GM19438 (cell line): Measurements from ENCODE around the gene XAF1.
"Not testable (repeated sequence)": the region's sequence is repeated elsewhere in the genome, so short reads cannot be mapped to it uniquely, and the experiment has no call there.

Source experiments
- ATAC-seq: cut with Tn5 transposase; IDR thresholded peaks from one replicate; pipeline ENCODE4 v1.9.1; 2021; ENCODE audit warnings: low read depth; ENCODE audit not compliant: unreplicated experiment

The XAF1 gene, protein sequence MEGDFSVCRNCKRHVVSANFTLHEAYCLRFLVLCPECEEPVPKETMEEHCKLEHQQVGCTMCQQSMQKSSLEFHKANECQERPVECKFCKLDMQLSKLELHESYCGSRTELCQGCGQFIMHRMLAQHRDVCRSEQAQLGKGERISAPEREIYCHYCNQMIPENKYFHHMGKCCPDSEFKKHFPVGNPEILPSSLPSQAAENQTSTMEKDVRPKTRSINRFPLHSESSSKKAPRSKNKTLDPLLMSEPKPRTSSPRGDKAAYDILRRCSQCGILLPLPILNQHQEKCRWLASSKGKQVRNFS

GRCh38 chr17:6755731-6756184 lies at the start of gene XAF1:
XAF1 (plus strand) TSS chr17:6756046; CDS start chr17:6756079, 33 bp downstream.
- peak; percentile 44 for ATAC-seq

DNA sequence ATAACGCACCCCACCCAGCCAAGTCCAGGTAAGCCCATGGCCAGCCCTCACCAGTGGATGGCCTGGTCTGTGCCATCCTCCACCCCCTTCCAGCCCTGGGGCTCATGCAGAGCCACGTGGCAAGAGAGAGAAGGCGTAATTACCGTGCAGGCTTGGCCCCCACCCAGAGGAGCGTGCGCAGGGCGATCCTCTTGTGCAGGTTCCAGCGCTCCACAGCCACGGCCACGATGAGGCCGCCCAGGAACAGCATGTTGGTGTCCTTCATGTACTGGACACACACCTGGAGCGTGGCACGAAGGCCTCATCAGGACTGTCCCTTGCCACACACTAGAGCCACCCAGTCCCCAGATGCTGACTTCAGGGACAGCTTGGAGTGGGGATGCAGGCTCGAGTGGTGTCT lies 49.3 kb upstream of the XAF1 start:
- no peak for ATAC-seq

- ATAC-seq: no peak
These were observed 48.9 kb upstream of the XAF1 start for GRCh38 chr17:6706996-6707395.

DNA sequence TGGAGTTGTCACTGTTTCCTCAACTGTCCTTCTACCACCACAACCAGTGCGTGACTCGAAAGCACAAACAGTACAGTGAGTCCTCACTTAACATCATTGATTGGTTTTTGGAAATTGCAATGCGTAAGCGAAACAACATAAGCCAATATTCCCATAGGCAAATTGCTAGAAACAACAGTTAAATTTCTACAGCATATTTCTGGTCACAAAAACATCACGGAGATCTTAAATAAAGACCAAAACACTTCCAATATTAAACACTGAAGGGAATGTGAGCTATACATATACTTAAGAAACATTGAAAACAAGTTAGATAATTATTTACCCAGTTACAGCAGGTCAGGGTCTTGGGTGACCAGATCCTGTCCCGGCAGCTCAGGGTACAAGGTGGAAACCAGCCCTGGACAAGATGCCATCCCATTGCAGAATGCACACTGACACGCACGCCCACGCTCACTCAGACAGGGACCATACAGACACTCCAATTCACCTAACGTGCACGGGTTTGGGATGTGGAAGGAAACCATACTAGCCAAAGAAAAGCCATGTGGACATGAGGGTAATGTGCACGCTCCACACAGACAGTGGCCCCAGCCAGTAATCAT lies 47.4 kb upstream of the XAF1 start:
- no peak for ATAC-seq

- no peak for ATAC-seq
These were observed 45.5 kb upstream of the XAF1 start for GRCh38 chr17:6710317-6710716.

DNA sequence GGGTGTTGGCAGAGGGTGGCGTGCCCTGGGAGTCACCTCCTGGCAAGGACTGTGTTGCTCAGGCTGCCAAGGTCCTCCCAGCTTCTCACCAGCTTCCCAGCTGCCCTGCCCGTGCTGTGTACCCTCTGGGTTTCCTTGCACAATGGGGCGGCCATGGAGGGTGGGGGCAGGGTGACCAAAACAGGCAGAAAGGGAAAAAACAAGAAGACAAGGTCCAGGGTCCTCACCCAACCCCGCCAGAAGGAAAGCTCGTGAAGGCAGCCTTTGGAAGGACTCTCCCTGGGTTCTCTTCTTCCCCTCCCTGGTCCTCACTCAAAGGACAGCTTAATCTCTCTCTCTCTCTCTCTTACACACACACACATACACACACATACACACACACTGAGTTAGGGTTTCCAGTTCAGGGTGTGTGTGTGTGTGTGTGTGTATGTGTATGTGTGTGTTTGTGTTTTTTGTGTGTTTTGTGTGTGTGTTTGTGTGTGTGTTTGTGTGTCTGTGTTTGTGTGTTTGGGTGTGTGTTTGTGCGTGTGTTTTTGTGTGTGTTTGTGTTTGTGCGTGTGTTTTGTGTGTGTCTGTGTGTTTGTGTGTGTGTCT lies 44.7 kb upstream of the XAF1 start:
- no peak for ATAC-seq

DNA sequence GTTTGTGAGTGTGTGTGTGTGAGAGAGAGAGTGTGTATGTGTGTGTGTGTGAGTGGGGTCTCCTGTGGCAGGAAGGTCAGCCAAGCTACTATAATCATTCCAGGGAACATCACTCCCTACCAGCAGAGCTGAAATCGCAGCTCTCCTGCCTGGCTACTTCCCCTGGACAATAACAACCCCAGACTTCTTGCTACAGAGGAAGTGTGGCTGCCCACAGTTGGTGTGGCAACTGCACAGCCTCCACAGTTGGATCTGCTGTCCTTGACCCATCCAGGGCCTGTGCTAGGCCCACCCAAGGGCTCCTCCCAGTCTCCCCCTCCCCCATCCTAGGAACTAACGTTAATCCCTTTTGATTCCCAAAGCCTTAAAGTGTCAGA lies 44.2 kb upstream of the XAF1 start:
- no peak for ATAC-seq

- no peak for ATAC-seq
These were observed 43.6 kb upstream of the XAF1 start for GRCh38 chr17:6712058-6712853.

- ATAC-seq: no peak
These were observed 43.1 kb upstream of the XAF1 start for GRCh38 chr17:6712854-6713129.

GRCh38 chr17:6713130-6713917 lies 42.5 kb upstream of the XAF1 start, which contains the start of gene SLC13A5:
SLC13A5 (minus strand) TSS chr17:6713369; CDS start chr17:6713333, 36 bp downstream.
- ATAC-seq: no peak

DNA sequence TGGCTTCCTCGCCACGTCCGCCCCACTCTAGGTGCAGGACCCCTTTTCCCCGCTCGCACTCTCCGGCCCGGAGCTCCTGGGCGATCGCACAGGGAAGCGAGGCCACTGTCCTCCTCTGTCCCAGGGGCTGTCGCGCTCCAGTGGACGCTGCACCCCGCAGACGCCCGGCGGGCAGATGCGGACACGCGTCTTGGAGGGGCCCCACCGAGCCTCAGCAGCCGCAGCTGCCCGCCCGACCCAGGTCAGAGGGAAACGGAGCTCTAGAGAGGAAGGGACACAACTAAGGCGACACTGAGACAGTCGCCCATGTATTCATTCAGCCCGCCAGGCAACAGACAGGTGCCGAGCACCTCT lies 42.0 kb upstream of the XAF1 start:
- ATAC-seq: no peak

DNA sequence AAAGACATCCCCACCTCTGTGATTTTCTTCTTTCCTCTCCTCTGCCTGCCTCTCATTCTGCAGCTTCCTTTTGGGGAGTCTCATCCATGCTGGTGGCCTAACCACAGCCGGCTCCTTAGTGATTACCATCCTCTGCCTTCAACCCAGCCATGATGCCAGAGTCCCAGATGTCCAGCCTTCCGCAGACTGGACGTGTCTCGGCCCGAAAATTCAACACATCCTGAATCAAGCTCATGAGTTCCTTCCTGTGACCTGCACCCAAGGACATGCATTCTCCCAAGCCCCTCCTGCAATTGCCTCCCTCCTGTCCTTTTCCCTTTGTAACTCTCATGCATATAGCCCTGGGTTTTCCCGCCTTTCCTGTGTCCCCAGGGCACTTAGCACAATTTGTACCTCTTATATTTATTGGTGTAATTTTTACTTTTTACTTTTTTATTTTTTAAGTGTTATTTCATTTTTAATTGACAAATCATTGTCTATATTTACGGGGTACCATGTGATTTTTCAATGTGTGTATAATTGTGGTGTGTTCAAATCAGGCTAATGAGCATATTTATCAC lies 41.5 kb upstream of the XAF1 start:
- ATAC-seq: no peak

DNA sequence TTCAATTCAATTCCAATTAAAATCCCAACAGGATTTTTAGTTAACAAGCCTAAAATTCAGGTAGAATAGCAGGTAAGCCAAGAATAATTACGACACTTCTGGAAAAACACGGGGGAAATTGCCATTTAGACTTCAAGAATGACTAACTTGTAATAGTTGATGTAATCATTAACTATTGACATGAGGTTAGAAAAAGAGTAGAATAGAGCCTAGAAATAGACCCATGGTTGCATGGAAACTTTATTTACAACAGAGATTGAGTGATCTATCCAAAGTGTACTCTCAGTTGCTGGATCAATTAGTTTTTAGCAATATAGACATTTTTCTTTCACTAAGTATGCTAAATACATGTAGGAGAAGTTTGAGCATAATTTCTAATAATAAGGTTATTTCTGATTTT lies 39.1 kb upstream of the XAF1 start:
- ATAC-seq: no peak

DNA sequence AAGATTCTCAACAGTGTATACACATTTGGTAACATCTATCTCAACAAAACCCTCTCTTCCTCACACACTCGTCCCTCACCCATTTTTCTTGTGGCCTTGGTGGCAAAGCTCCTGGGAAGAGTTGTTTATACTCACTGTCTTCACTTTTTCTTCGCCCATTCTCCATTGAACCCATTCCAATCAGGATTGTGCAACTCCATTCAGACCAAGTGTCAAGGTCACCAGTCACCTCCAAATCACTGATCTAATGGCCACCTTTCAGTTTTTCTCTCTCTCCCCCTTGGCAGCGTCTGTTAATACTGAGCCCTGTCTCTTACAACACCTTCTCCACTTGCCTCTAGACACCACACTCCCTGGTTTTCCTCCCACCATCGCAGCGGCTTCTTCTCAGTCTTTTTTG lies 34.1 kb upstream of the XAF1 start:
- no peak for ATAC-seq

- no peak for ATAC-seq
These were observed 31.8 kb upstream of the XAF1 start for GRCh38 chr17:6724009-6724408.

GRCh38 chr17:6729531-6729930 lies 26.3 kb upstream of the XAF1 start:
- no peak for ATAC-seq

DNA sequence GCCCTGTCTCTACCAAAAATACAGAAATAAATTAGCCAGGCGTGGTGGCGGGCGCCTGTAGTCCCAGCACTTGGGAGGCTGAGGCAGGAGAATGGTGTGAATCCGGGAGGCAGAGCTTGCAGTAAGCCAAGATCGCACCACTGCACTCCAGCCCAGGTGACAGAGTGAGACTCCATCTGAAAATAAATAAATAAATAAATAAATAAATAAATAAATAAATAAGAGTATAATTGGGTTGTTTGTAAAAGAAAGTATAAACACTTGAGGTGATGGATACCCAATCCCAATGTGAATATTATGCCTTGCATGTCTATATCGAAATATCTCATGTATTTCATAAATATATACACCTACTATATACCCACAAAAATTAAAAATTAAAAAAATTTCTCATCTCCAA lies 9.2 kb upstream of the XAF1 start:
- ATAC-seq: not testable (repeated sequence)

GRCh38 chr17:6748617-6749016 lies 7.2 kb upstream of the XAF1 start:
- no peak for ATAC-seq

- no peak for ATAC-seq
These were observed 6.3 kb upstream of the XAF1 start for GRCh38 chr17:6749519-6749918.
